Activated CD4-positive, alpha-beta T cell treated with anti-CD3 and anti-CD28 coated beads for 24 hours (primary cell): ENCODE measurements around the gene CDH6.

Experiments used
- DNase-seq, 2 donors: peaks; one replicate each; pipeline ENCODE4 v3.0.0-alpha.2; 2020; ENCODE audit warnings: low read depth in 2 of 2

The CDH6 gene

DNA sequence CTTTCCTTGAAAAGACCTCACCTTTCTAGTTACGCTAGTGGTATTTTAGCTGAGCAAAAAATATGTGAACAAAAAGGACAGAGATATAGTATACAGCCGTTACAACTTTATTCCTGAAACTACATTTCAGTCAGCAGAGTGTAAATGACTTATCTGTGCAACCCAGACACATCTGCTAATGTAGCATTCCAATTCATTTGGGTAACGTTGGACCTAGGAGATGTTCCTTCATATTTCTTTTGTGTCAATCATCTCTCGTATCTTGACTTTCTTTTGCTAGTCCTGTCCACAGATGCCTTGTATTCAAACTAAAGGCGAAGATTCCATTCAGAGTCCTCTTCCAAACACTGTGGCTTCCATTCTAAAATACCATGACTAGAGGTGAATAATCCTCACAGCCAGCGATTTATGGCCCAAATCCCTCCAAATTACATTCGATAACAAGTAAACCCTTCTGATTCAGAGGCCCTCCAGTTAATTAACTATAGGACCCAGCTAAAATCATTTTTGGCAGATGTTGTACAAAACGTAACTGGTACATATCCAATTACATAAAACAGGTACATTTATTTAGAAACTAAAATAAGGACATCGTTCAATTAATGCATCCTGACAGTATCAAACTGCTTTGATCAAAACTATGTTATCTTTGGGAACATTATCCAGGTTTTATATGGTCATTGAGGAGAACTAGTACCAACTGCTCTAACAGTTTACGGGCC, 182.7 kb downstream of the CDH6 start:
- DNase-seq: no peak

DNA sequence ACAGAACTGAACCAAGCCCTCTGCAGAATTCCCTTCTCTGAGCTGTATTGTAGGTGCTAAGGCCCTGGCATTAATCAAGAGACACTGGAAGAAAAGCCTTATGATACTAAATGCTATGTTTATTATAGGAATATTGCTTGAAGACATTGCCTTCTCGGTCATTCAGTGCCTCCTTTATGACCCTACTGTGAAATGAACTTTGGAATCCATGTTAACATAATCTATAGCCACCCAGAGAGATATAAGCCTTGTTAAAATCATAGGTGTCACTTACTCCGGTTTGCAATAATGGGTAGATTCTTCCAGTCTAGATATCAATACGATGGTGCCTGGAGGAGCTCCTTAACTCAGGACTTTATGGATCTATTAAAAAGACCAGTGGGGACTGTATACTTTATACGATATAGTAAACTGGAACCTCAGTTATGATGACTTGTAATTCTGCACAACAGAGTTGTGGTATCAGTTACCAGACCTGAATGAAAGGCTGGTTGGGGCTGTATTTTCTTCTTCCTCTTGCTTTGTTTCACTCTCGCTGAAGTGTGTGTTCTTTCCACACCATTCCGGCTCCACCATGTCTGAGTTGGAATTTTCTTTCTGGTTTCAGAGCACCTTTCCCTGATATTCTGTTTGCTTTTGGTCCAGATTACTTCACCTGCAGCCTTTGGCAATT, 183.9 kb downstream of the CDH6 start:
- no peak for DNase-seq

- DNase-seq: no peak
Measured at GRCh38 chr5:31378136-31378535, 184.7 kb downstream of the CDH6 start.
